Upper lobe of right lung (tissue), 1 donor: ENCODE results near the gene CDH4. TPM values are rescaled to one million over a fixed set of nuclear protein-coding genes. Genes with fewer than 3 reads are reported as not detected.

Experiments used
- ATAC-seq: fragments of 200-7000 bp; cut with Tn5 transposase; one replicate; pipeline ENCODE4 v1.9.1; 2020; ENCODE audit warnings: mild to moderate bottlenecking, moderate library complexity
- DNase-seq: peaks from one replicate; pipeline ENCODE4 v3.0.0-alpha.2; 2020
- H3K27ac ChIP-seq: fragments of 200-600 bp; one replicate; pipeline ENCODE4 v1.8.0; 2022
- H3K27me3 ChIP-seq: fragments of 200-600 bp; one replicate; pipeline ENCODE4 v1.8.0; 2022; ENCODE audit warnings: mild to moderate bottlenecking
- H3K36me3 ChIP-seq: fragments of 200-600 bp; one replicate; pipeline ENCODE4 v1.8.0; 2022
- H3K4me1 ChIP-seq: fragments of 200-600 bp; one replicate; pipeline ENCODE4 v1.8.0; 2022
- H3K4me3 ChIP-seq: fragments of 200-600 bp; one replicate; pipeline ENCODE4 v1.8.0; 2022; ENCODE audit warnings: mild to moderate bottlenecking
- H3K9me3 ChIP-seq: fragments of 200-600 bp; one replicate; pipeline ENCODE4 v1.8.0; 2022
- CTCF ChIP-seq: fragments of 200-600 bp; IDR thresholded peaks from one replicate; pipeline ENCODE4 v1.8.0; 2022; ENCODE audit warnings: antibody characterized with exemption
- intact Hi-C: fragments of 100-400 bp; cut with DNase I; formaldehyde crosslinking; loops from one replicate; pipeline ENCODE4 v1.11.0; 2022
- total RNA-seq: library from RNA; stranded (reverse); fragmentation: NEBNext Ultra II Directional; extraction: Animal tissue kit (Norgen Biotek cat#: 25700); gene quantifications from one replicate; pipeline ENCODE4 v1.2.1, GENCODE V29; 2021
- donor health status: DM: no; HTN: yes; CAD: no; lungs with severe emphysema.

CDH4 gene
- total RNA-seq, 1 donor from 2014 or later = 0.23 TPM

- intact Hi-C loops = no loop called here
- ATAC-seq (no peak), DNase-seq (no peak)
- H3K27me3 ChIP-seq = peaks cover 10% of the 10 kb centered on the region
- no peak overlapping the region for H3K4me3 ChIP-seq
- no peak for TF ChIP-seq CTCF
- H3K9me3 ChIP-seq = no peaks in the 10 kb centered on the region
- H3K27ac ChIP-seq = no peak overlapping the region
- no peaks in the 10 kb centered on the region for H3K4me1 ChIP-seq
- H3K36me3 ChIP-seq = no peaks in the 10 kb centered on the region
These were observed 61.3 kb downstream of the CDH4 start for GRCh38 chr20:61313396-61313795.

GRCh38 chr20:61314326-61315010 is 62.4 kb downstream of the CDH4 start:
- no peak overlapping the region for H3K27ac ChIP-seq
- no peaks in the 10 kb centered on the region for H3K36me3 ChIP-seq
- DNase-seq (no peak), ATAC-seq (no peak)
- TF ChIP-seq CTCF = no peak
- intact Hi-C loops = no loop called here
- H3K4me3 ChIP-seq = no peak overlapping the region
- no peaks in the 10 kb centered on the region for H3K4me1 ChIP-seq
- H3K9me3 ChIP-seq = no peaks in the 10 kb centered on the region
- peaks cover 10% of the 10 kb centered on the region for H3K27me3 ChIP-seq

- no peak for ATAC-seq
- TF ChIP-seq CTCF = no peak
- no peak overlapping the region for H3K4me3 ChIP-seq
- H3K9me3 ChIP-seq = no peaks in the 10 kb centered on the region
- peaks cover 10% of the 10 kb centered on the region for H3K27me3 ChIP-seq
- no peaks in the 10 kb centered on the region for H3K36me3 ChIP-seq
- H3K4me1 ChIP-seq = no peaks in the 10 kb centered on the region
- DNase-seq = no peak
- H3K27ac ChIP-seq = no peak overlapping the region
- intact Hi-C loops = no loop called here
These were observed 63.3 kb downstream of the CDH4 start for GRCh38 chr20:61315319-61315718.

GRCh38 chr20:61316346-61316745 is 64.3 kb downstream of the CDH4 start:
- no peaks in the 10 kb centered on the region for H3K36me3 ChIP-seq
- no peak for TF ChIP-seq CTCF
- H3K27ac ChIP-seq = no peak overlapping the region
- H3K4me3 ChIP-seq = no peak overlapping the region
- DNase-seq = no peak
- H3K4me1 ChIP-seq = no peaks in the 10 kb centered on the region
- intact Hi-C loops = no loop called here
- peaks cover 10% of the 10 kb centered on the region for H3K27me3 ChIP-seq
- no peak for ATAC-seq
- no peaks in the 10 kb centered on the region for H3K9me3 ChIP-seq

- ATAC-seq (no peak), DNase-seq (no peak)
- intact Hi-C loops = no loop called here
- TF ChIP-seq CTCF = no peak
- H3K4me1 ChIP-seq = no peaks in the 10 kb centered on the region
- no peaks in the 10 kb centered on the region for H3K36me3 ChIP-seq
- H3K9me3 ChIP-seq = no peaks in the 10 kb centered on the region
- H3K27ac ChIP-seq = no peak overlapping the region
- peaks cover 6% of the 10 kb centered on the region for H3K27me3 ChIP-seq
- no peak overlapping the region for H3K4me3 ChIP-seq
These were observed 66.0 kb downstream of the CDH4 start for GRCh38 chr20:61317966-61318530.
